ENCODE data around the gene XPO4.

DNA sequence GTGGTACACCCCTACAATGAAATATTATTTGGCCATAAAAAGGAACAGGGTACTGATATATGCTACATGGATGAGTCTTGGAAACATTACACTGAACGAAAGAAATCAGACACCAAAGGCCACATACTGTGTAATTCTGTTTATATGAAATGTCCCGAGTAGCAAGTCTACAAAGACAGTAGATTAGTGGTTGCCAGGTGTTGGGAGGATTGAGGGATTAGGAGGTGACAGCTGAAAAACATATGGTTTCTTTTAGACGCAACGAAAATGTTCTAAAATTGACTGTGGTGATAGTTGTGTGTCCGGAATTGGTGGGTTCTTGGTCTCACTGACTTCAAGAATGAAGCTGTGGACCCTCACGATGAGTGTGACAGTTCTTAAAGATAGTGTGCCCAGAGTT, 163.9 kb downstream of the XPO4 start:
- TF ChIP-seq TAF1 (IDR thresholded peaks at IDR 0.05; ENCODE audit: borderline replicate concordance, low read depth, low read length) (no peak), SIX5 (IDR thresholded peaks at IDR 0.05; ENCODE audit: low read depth, low read length, severe bottlenecking) (no peak), ATF7 (IDR thresholded peaks at IDR 0.05; ENCODE audit: low read depth) (no peak), BMI1 (IDR thresholded peaks at IDR 0.05; ENCODE audit: borderline replicate concordance) (no peak), POLR2A (IDR thresholded peaks at IDR 0.05; ENCODE audit: low read depth, low read length) (no peak), ETV6 (conservative IDR thresholded peaks at IDR 0.05 in 1 of 2, IDR thresholded peaks at IDR 0.05 in 1 of 2; ENCODE audit: borderline replicate concordance in 1 of 2, low read depth in 1 of 2) (no peak)
- TF ChIP-seq, protein P1, sequence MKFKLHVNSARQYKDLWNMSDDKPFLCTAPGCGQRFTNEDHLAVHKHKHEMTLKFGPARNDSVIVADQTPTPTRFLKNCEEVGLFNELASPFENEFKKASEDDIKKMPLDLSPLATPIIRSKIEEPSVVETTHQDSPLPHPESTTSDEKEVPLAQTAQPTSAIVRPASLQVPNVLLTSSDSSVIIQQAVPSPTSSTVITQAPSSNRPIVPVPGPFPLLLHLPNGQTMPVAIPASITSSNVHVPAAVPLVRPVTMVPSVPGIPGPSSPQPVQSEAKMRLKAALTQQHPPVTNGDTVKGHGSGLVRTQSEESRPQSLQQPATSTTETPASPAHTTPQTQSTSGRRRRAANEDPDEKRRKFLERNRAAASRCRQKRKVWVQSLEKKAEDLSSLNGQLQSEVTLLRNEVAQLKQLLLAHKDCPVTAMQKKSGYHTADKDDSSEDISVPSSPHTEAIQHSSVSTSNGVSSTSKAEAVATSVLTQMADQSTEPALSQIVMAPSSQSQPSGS (IDR thresholded peaks at IDR 0.05; ENCODE audit: low read length): no peak
- TF ChIP-seq, protein P2, sequence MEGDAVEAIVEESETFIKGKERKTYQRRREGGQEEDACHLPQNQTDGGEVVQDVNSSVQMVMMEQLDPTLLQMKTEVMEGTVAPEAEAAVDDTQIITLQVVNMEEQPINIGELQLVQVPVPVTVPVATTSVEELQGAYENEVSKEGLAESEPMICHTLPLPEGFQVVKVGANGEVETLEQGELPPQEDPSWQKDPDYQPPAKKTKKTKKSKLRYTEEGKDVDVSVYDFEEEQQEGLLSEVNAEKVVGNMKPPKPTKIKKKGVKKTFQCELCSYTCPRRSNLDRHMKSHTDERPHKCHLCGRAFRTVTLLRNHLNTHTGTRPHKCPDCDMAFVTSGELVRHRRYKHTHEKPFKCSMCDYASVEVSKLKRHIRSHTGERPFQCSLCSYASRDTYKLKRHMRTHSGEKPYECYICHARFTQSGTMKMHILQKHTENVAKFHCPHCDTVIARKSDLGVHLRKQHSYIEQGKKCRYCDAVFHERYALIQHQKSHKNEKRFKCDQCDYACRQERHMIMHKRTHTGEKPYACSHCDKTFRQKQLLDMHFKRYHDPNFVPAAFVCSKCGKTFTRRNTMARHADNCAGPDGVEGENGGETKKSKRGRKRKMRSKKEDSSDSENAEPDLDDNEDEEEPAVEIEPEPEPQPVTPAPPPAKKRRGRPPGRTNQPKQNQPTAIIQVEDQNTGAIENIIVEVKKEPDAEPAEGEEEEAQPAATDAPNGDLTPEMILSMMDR (IDR thresholded peaks at IDR 0.05 in 2 of 3, conservative IDR thresholded peaks at IDR 0.05 in 1 of 3; ENCODE audit: control insufficient read depth in 2 of 3, extremely low read depth in 1 of 3, insufficient read depth in 1 of 3, low read depth in 3 of 3, low read length in 3 of 3): no peak

Data from GM12878 (cell line).